MM.1S (cell line): Measurements from ENCODE around the gene RASAL2.

Experiments
- DNase-seq: peaks from one replicate; pipeline ENCODE4 v3.0.0-alpha.2; 2015
- H2AFZ ChIP-seq: fragments of 300-600 bp; sonication (generic); 2 replicates; pipeline ENCODE4 v1.6.0; 2016; ENCODE audit warnings: antibody characterized with exemption, low read length
- H3F3A ChIP-seq: fragments of 300-600 bp; sonication (generic); 2 replicates; pipeline ENCODE4 v1.6.1; 2016; ENCODE audit warnings: mild to moderate bottlenecking, antibody characterized with exemption, low read length, moderate library complexity, mixed read lengths; ENCODE audit not compliant: insufficient read depth
- H3K27ac ChIP-seq: fragments of 300-600 bp; sonication (generic); 2 replicates; pipeline ENCODE4 v1.5.1; 2016; ENCODE audit warnings: mild to moderate bottlenecking, low read length
- H3K27me3 ChIP-seq: fragments of 300-600 bp; sonication (generic); replicated peaks from 2 replicates; pipeline ENCODE4 v1.6.0; 2016; ENCODE audit warnings: low read length; ENCODE audit not compliant: insufficient read depth
- H3K36me3 ChIP-seq: fragments of 300-600 bp; sonication (generic); replicated peaks from 2 replicates; pipeline ENCODE4 v1.6.1; 2016; ENCODE audit warnings: mild to moderate bottlenecking, low read length, mixed read lengths; ENCODE audit not compliant: insufficient read depth
- H3K4me1 ChIP-seq: fragments of 300-600 bp; sonication (generic); 2 replicates; pipeline ENCODE4 v1.6.1; 2016; ENCODE audit warnings: low read length, mixed read lengths
- H3K4me2 ChIP-seq: fragments of 300-600 bp; sonication (generic); 2 replicates; pipeline ENCODE4 v1.6.0; 2016; ENCODE audit warnings: low read depth, low read length
- H3K4me3 ChIP-seq: fragments of 300-600 bp; sonication (generic); 2 replicates; pipeline ENCODE4 v1.5.1; 2016; ENCODE audit warnings: low read length, mixed read lengths
- H3K79me2 ChIP-seq: fragments of 300-600 bp; sonication (generic); 2 replicates; pipeline ENCODE4 v1.6.1; 2016; ENCODE audit warnings: mixed run types, low read length, mixed read lengths
- H3K9ac ChIP-seq: fragments of 300-600 bp; sonication (generic); 2 replicates; pipeline ENCODE4 v1.6.1; 2016; ENCODE audit warnings: low read length, mixed read lengths
- H3K9me2 ChIP-seq: fragments of 300-600 bp; sonication (generic); replicated peaks from 2 replicates; pipeline ENCODE4 v1.6.1; 2016; ENCODE audit warnings: mild to moderate bottlenecking, low read length, mixed read lengths; ENCODE audit not compliant: insufficient read depth
- H3K9me3 ChIP-seq: fragments of 300-600 bp; sonication (generic); replicated peaks from 2 replicates; pipeline ENCODE4 v1.6.1; 2016; ENCODE audit warnings: mild to moderate bottlenecking, low read length, mixed read lengths; ENCODE audit not compliant: insufficient read depth
- H4K20me1 ChIP-seq: fragments of 300-600 bp; sonication (generic); 2 replicates; pipeline ENCODE4 v1.6.1; 2016; ENCODE audit warnings: mild to moderate bottlenecking, low read length, moderate library complexity, mixed read lengths; ENCODE audit not compliant: insufficient read depth
- CTCF ChIP-seq: fragments of 300-600 bp; sonication (generic); IDR thresholded peaks from 2 replicates; pipeline ENCODE4 v1.5.1; 2016; ENCODE audit warnings: antibody characterized with exemption, low read length, mixed read lengths
- EZH2 ChIP-seq: fragments of 300-600 bp; sonication (generic); optimal IDR thresholded peaks from 2 replicates; pipeline ENCODE3; 2017; ENCODE audit warnings: low read depth, mild to moderate bottlenecking, antibody characterized with exemption, low read length, mixed read lengths
- EZH2phosphoT487 ChIP-seq: fragments of 300-600 bp; sonication (generic); IDR thresholded peaks from 2 replicates; pipeline ENCODE4 v1.6.1; 2018; ENCODE audit warnings: antibody characterized with exemption, low read length

The RASAL2 gene

GRCh38 chr1:178169649-178170048, 75.7 kb downstream of the RASAL2 start:
- Histone ChIP-seq H3K9ac (no peak overlapping the region), H3K9me2 (no peaks in the 10 kb centered on the region), H3K79me2 (no peaks in the 10 kb centered on the region), H2AFZ (no peak overlapping the region), H3F3A (no peaks in the 10 kb centered on the region), H3K4me2 (no peak overlapping the region), H4K20me1 (no peaks in the 10 kb centered on the region), H3K4me1 (no peaks in the 10 kb centered on the region), H3K4me3 (no peak overlapping the region), H3K36me3 (no peaks in the 10 kb centered on the region), H3K9me3 (no peaks in the 10 kb centered on the region), H3K27ac (no peak overlapping the region), H3K27me3 (no peaks in the 10 kb centered on the region)
- TF ChIP-seq EZH2 (no peak), CTCF (no peak), EZH2phosphoT487 (no peak)
- DNase-seq = no peak

GRCh38 chr1:178172939-178173338, 79.0 kb downstream of the RASAL2 start:
- no peak for TF ChIP-seq EZH2phosphoT487
- no peak for TF ChIP-seq EZH2
- no peak for TF ChIP-seq CTCF
- Histone ChIP-seq H3K9me3 (no peaks in the 10 kb centered on the region), H4K20me1 (no peaks in the 10 kb centered on the region), H3K9me2 (no peaks in the 10 kb centered on the region), H3K4me1 (no peaks in the 10 kb centered on the region), H3F3A (no peaks in the 10 kb centered on the region), H3K4me3 (no peak overlapping the region), H3K36me3 (no peaks in the 10 kb centered on the region), H3K27ac (no peak overlapping the region), H2AFZ (no peak overlapping the region), H3K79me2 (no peaks in the 10 kb centered on the region), H3K27me3 (no peaks in the 10 kb centered on the region), H3K9ac (no peak overlapping the region), H3K4me2 (no peak overlapping the region)
- DNase-seq = no peak

GRCh38 chr1:178174539-178174938, 80.6 kb downstream of the RASAL2 start:
- Histone ChIP-seq H2AFZ (no peak overlapping the region), H3K4me2 (no peak overlapping the region), H3K27ac (no peak overlapping the region), H3K79me2 (no peaks in the 10 kb centered on the region), H3K9ac (no peak overlapping the region), H3K27me3 (no peaks in the 10 kb centered on the region), H4K20me1 (no peaks in the 10 kb centered on the region), H3F3A (no peaks in the 10 kb centered on the region), H3K36me3 (no peaks in the 10 kb centered on the region), H3K4me1 (no peaks in the 10 kb centered on the region), H3K9me2 (no peaks in the 10 kb centered on the region), H3K4me3 (no peak overlapping the region), H3K9me3 (no peaks in the 10 kb centered on the region)
- DNase-seq = no peak
- no peak for TF ChIP-seq CTCF

GRCh38 chr1:178180405-178180804, 86.5 kb downstream of the RASAL2 start:
- no peaks in the 10 kb centered on the region for H3F3A ChIP-seq
- no peak overlapping the region for H2AFZ ChIP-seq
- no peaks in the 10 kb centered on the region for H4K20me1 ChIP-seq
- no peaks in the 10 kb centered on the region for H3K36me3 ChIP-seq
- no peaks in the 10 kb centered on the region for H3K4me1 ChIP-seq
- TF ChIP-seq CTCF (no peak), EZH2phosphoT487 (no peak), EZH2 (no peak)
- H3K9me3 ChIP-seq = no peaks in the 10 kb centered on the region
- no peak overlapping the region for H3K9ac ChIP-seq
- no peak overlapping the region for H3K4me2 ChIP-seq
- no peaks in the 10 kb centered on the region for H3K79me2 ChIP-seq
- no peak for DNase-seq
- no peaks in the 10 kb centered on the region for H3K9me2 ChIP-seq
- H3K4me3 ChIP-seq = no peak overlapping the region
- no peaks in the 10 kb centered on the region for H3K27me3 ChIP-seq
- no peak overlapping the region for H3K27ac ChIP-seq
